Measurements from ENCODE around the gene MRFAP1. TPM values are rescaled to one million over a fixed set of nuclear protein-coding genes. Genes with fewer than 3 reads are reported as not detected.

Gene MRFAP1
- total and polyA plus RNA-seq, 4 experiments from 2014 or later: 149 to 169 (median 157) TPM

- Mint-ChIP-seq H3K4me3 (peak overlapping the region; percentile 57 to 79 (median 76)), H3K9me3 (peaks cover 0 to 4% (median 0%) of the 10 kb centered on the region in 8 donors), H3K36me3 (no peaks in the 10 kb centered on the region), H3K27ac (peak overlapping the region in 4 of 7 donors; percentile 9 to 83 (median 74)), H3K27me3 (no peaks in the 10 kb centered on the region), H3K4me1 (peaks cover 0 to 23% (median 9%) of the 10 kb centered on the region in 4 donors)
- H3K9me3 ChIP-seq (ENCODE audit: control insufficient read depth in 1 of 2, low read length in 2 of 2): no peaks in the 10 kb centered on the region
- POLR2A ChIA-PET (ENCODE audit: partially characterized antibody): interaction anchor here (1.2 to 4.8 kb wide), 9 partner anchors 10 to 58 kb away, joined by 3 to 59 read pairs (median 5); partner anchors contain the start of genes BLOC1S4 and MRFAP1
- peaks cover 13% of the 10 kb centered on the region for H3K4me1 ChIP-seq (ENCODE audit: insufficient read depth, low read length)
- intact Hi-C loops (cut with micrococcal nuclease): loop anchor here (2.0 kb wide), 1 partner anchor 17 kb away; the partner anchor contains the start of gene MRFAP1
- CTCF ChIA-PET (ENCODE audit: partially characterized antibody): interaction anchor here (0.6 to 2.0 kb wide), 4 partner anchors 12 to 227 kb away, joined by 3 to 9 read pairs (median 4); no protein-coding TSS in a partner anchor
- no peak for DNase-seq
- H3K4me3 ChIP-seq (ENCODE audit: low read length in 2 of 2): peak overlapping the region in 1 of 2 donors; percentile 42
- H3K27ac ChIP-seq (ENCODE audit: low read depth, low read length): peak overlapping the region; percentile 37
- no peaks in the 10 kb centered on the region for H3K36me3 ChIP-seq (ENCODE audit: insufficient read depth, low read length)
- H3K27me3 ChIP-seq (ENCODE audit: insufficient read depth, low read length): no peaks in the 10 kb centered on the region
Measured at GRCh38 chr4:6658209-6658595, 17.7 kb downstream of the MRFAP1 start.

DNA sequence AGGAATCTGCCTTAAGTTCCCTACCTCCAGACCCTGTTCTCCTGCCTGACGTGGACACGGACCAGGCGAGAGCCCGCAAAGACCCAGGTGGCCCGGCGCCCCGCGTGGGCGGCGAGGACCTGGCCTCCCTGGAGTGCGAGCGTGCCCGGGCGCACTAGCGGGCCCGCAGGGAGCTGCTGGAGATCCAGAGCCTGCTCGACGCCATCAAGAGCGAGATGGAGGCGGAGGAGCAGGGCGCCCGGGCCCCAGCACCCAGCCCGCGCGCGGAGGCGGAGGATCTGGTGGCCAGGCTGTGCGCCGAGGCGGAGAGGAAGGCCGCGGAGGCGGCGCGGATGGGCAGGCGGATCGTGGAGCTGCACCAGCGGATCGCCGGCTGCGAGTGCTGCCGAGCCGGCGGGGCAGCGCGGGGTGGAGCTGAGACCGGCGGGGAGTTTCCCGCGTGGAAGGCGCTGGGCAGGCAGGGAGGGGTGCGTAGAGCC lies 18.2 kb downstream of the MRFAP1 start:
- ChIA-PET CTCF (ENCODE audit: partially characterized antibody) (interaction anchor here (0.6 to 2.0 kb wide), 4 partner anchors 13 to 226 kb away, joined by 3 to 9 read pairs (median 7); no protein-coding TSS in a partner anchor), POLR2A (ENCODE audit: partially characterized antibody) (interaction anchor here (0.8 to 4.8 kb wide), 10 partner anchors 10 to 251 kb away, joined by 3 to 59 read pairs (median 4); partner anchors contain the start of genes BLOC1S4, MRFAP1 and TBC1D14)
- Histone ChIP-seq H3K9me3 (ENCODE audit: control insufficient read depth in 1 of 2, low read length in 2 of 2) (no peaks in the 10 kb centered on the region), H3K27ac (ENCODE audit: low read depth, low read length) (peak overlapping the region; percentile 37), H3K27me3 (ENCODE audit: insufficient read depth, low read length) (no peaks in the 10 kb centered on the region), H3K36me3 (ENCODE audit: insufficient read depth, low read length) (no peaks in the 10 kb centered on the region), H3K4me3 (ENCODE audit: low read length in 2 of 2) (peak overlapping the region in 1 of 2 donors; percentile 42), H3K4me1 (ENCODE audit: insufficient read depth, low read length) (peaks cover 13% of the 10 kb centered on the region)
- peak; percentile 59 to 74 (median 60) for DNase-seq
- Mint-ChIP-seq H3K9me3 (peaks cover 0 to 4% (median 0%) of the 10 kb centered on the region in 8 donors), H3K27me3 (no peaks in the 10 kb centered on the region), H3K36me3 (no peaks in the 10 kb centered on the region), H3K4me3 (peak overlapping the region; percentile 67 to 79 (median 76)), H3K4me1 (peaks cover 0 to 23% (median 9%) of the 10 kb centered on the region in 4 donors), H3K27ac (peak overlapping the region in 4 of 7 donors; percentile 53 to 83 (median 74))
- intact Hi-C loops (cut with micrococcal nuclease): loop anchor here (2.0 kb wide), 1 partner anchor 18 kb away; the partner anchor contains the start of gene MRFAP1

GRCh38 chr4:6659897-6660296 lies 19.4 kb downstream of the MRFAP1 start:
- Histone ChIP-seq H3K27ac (ENCODE audit: low read depth, low read length) (no peak overlapping the region), H3K36me3 (ENCODE audit: insufficient read depth, low read length) (no peaks in the 10 kb centered on the region), H3K27me3 (ENCODE audit: insufficient read depth, low read length) (no peaks in the 10 kb centered on the region), H3K4me3 (ENCODE audit: low read length in 2 of 2) (no peak overlapping the region), H3K4me1 (ENCODE audit: insufficient read depth, low read length) (peaks cover 23% of the 10 kb centered on the region), H3K9me3 (ENCODE audit: control insufficient read depth in 1 of 2, low read length in 2 of 2) (no peaks in the 10 kb centered on the region)
- Mint-ChIP-seq H3K27ac (peak overlapping the region in 1 of 7 donors; percentile 36), H3K4me3 (peak overlapping the region in 2 of 8 donors; percentile 6 to 52), H3K27me3 (no peaks in the 10 kb centered on the region), H3K9me3 (peaks cover 0 to 4% (median 0%) of the 10 kb centered on the region in 8 donors), H3K4me1 (peaks cover 0 to 23% (median 9%) of the 10 kb centered on the region in 4 donors), H3K36me3 (no peaks in the 10 kb centered on the region)
- ChIA-PET CTCF (ENCODE audit: partially characterized antibody) (interaction anchor here (0.5 to 2.0 kb wide), 4 partner anchors 10 to 30 kb away, joined by 3 to 8 read pairs (median 4); no protein-coding TSS in a partner anchor), POLR2A (ENCODE audit: partially characterized antibody) (interaction anchor here (3.0 to 4.8 kb wide), 2 partner anchors 14 to 18 kb away, joined by 44 to 59 read pairs; partner anchors contain the start of gene MRFAP1)
- intact Hi-C loops (cut with micrococcal nuclease): loop anchor here (2.0 kb wide), 1 partner anchor 19 kb away; the partner anchor contains the start of gene MRFAP1
- no peak for DNase-seq

DNA sequence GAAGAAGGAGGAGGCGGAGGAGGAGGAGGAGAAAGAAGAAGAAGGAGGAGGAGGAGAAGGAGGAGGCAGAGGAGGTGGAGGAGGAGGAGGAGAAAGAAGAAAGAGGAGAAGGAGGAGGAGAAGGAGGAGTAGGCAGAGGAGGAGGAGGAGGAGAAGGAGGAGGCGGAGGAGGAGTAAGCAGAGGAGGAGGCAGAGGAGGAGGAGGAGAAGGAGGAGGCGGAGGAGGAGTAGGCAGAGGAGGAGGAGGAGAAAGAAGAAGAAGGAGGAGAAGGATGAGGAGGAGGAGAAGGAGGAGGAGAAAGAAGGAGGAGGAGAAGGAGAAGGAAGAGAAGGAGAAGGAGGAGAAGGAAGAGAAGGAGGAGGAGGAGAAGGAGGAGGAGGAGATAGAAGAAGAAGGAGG lies 19.9 kb downstream of the MRFAP1 start:
- no peaks in the 10 kb centered on the region for H3K9me3 ChIP-seq (ENCODE audit: control insufficient read depth in 1 of 2, low read length in 2 of 2)
- no peaks in the 10 kb centered on the region for H3K27me3 Mint-ChIP-seq
- H3K27ac Mint-ChIP-seq: no peak overlapping the region
- no peak overlapping the region for H3K4me3 Mint-ChIP-seq
- no peaks in the 10 kb centered on the region for H3K36me3 ChIP-seq (ENCODE audit: insufficient read depth, low read length)
- H3K36me3 Mint-ChIP-seq: no peaks in the 10 kb centered on the region
- peaks cover 0 to 4% (median 0%) of the 10 kb centered on the region in 8 donors for H3K9me3 Mint-ChIP-seq
- DNase-seq: no peak
- ChIA-PET POLR2A (ENCODE audit: partially characterized antibody) (interaction anchor here (3.0 kb wide), 1 partner anchor 18 kb away, joined by 59 read pairs; the partner anchor contains the start of gene MRFAP1), CTCF (ENCODE audit: partially characterized antibody) (interaction anchor here (2.0 kb wide), 1 partner anchor 15 kb away, joined by 8 read pairs; no protein-coding TSS in a partner anchor)
- peaks cover 24% of the 10 kb centered on the region for H3K4me1 ChIP-seq (ENCODE audit: insufficient read depth, low read length)
- H3K4me3 ChIP-seq (ENCODE audit: low read length in 2 of 2): no peak overlapping the region
- no peak overlapping the region for H3K27ac ChIP-seq (ENCODE audit: low read depth, low read length)
- peaks cover 0 to 23% (median 9%) of the 10 kb centered on the region in 4 donors for H3K4me1 Mint-ChIP-seq
- intact Hi-C loops (cut with micrococcal nuclease): no loop called here
- no peaks in the 10 kb centered on the region for H3K27me3 ChIP-seq (ENCODE audit: insufficient read depth, low read length)

DNA sequence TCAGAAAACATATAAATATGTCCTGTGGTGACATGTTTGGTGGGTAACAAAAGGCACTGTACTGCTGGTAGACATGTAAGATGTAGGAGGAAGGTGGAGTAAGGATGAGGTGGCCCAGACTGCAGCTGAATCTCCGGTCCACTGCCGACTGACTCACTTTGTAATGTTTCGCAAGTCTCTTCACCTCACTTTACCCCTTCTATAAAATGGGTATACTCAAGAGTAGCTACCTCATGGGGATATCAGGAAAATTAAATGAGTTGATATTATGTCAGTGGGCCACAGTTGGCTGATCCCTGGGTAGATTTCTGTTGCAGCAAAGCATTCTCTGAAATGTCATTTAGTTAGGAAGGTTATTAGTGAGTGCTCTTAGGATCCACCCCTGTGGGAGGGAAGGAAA lies 22.1 kb downstream of the MRFAP1 start:
- H3K4me3 ChIP-seq (ENCODE audit: low read length in 2 of 2): no peak overlapping the region
- no peaks in the 10 kb centered on the region for H3K27me3 ChIP-seq (ENCODE audit: insufficient read depth, low read length)
- no peaks in the 10 kb centered on the region for H3K36me3 ChIP-seq (ENCODE audit: insufficient read depth, low read length)
- Mint-ChIP-seq H3K4me3 (peak overlapping the region in 1 of 8 donors; percentile 29), H3K27me3 (no peaks in the 10 kb centered on the region), H3K4me1 (peaks cover 0 to 23% (median 9%) of the 10 kb centered on the region in 4 donors), H3K27ac (peak overlapping the region in 1 of 7 donors; percentile 18), H3K36me3 (no peaks in the 10 kb centered on the region), H3K9me3 (no peaks in the 10 kb centered on the region)
- intact Hi-C loops (cut with micrococcal nuclease): no loop called here
- ChIA-PET POLR2A (ENCODE audit: partially characterized antibody) (interaction anchor here (1.2 to 4.1 kb wide), 7 partner anchors 11 to 47 kb away, joined by 3 to 34 read pairs (median 9); partner anchors contain the start of genes MRFAP1 and MRFAP1L1), CTCF (ENCODE audit: partially characterized antibody) (interaction anchor here (1.1 to 3.4 kb wide), 5 partner anchors 24 to 246 kb away, joined by 3 to 19 read pairs (median 4); no protein-coding TSS in a partner anchor)
- no peak for DNase-seq
- H3K9me3 ChIP-seq (ENCODE audit: control insufficient read depth in 1 of 2, low read length in 2 of 2): no peaks in the 10 kb centered on the region
- no peak overlapping the region for H3K27ac ChIP-seq (ENCODE audit: low read depth, low read length)
- H3K4me1 ChIP-seq (ENCODE audit: insufficient read depth, low read length): peaks cover 24% of the 10 kb centered on the region

- intact Hi-C loops (cut with micrococcal nuclease): loop anchor here (1.0 kb wide), 2 partner anchors 11 to 23 kb away; partner anchors contain the start of gene MRFAP1
- CTCF ChIA-PET (ENCODE audit: partially characterized antibody): interaction anchor here (1.0 to 3.4 kb wide), 12 partner anchors 10 to 245 kb away, joined by 3 to 19 read pairs (median 4); partner anchors contain the start of gene MRFAP1L1
- peak overlapping the region in 1 of 2 donors; percentile 19 for H3K4me3 ChIP-seq (ENCODE audit: low read length in 2 of 2)
Measured at GRCh38 chr4:6663596-6664393, 23.3 kb downstream of the MRFAP1 start.

More at GRCh38 chr4:6663596-6664393, 23.3 kb downstream of the MRFAP1 start:
- H3K9me3 ChIP-seq (ENCODE audit: control insufficient read depth in 1 of 2, low read length in 2 of 2): no peaks in the 10 kb centered on the region
- H3K27ac Mint-ChIP-seq: no peak overlapping the region
- no peaks in the 10 kb centered on the region for H3K9me3 Mint-ChIP-seq
- POLR2A ChIA-PET (ENCODE audit: partially characterized antibody): interaction anchor here (0.6 to 4.1 kb wide), 17 partner anchors 10 to 332 kb away, joined by 3 to 34 read pairs (median 4); partner anchors contain the start of genes BLOC1S4, MAN2B2, MRFAP1 and MRFAP1L1
- H3K27me3 ChIP-seq (ENCODE audit: insufficient read depth, low read length): no peaks in the 10 kb centered on the region
- H3K36me3 ChIP-seq (ENCODE audit: insufficient read depth, low read length): no peaks in the 10 kb centered on the region
- H3K36me3 Mint-ChIP-seq: no peaks in the 10 kb centered on the region
- H3K4me1 Mint-ChIP-seq: peaks cover 0 to 15% (median 7%) of the 10 kb centered on the region in 4 donors
- no peak for DNase-seq
- no peak overlapping the region for H3K27ac ChIP-seq (ENCODE audit: low read depth, low read length)
- H3K4me1 ChIP-seq (ENCODE audit: insufficient read depth, low read length): peaks cover 19% of the 10 kb centered on the region
- no peaks in the 10 kb centered on the region for H3K27me3 Mint-ChIP-seq
- peak overlapping the region in 6 of 8 donors; percentile 6 to 72 (median 45) for H3K4me3 Mint-ChIP-seq
